GM18868 (cell line): ENCODE measurements around the gene HGS.
"Not testable (repeated sequence)": the region's sequence is repeated elsewhere in the genome, so short reads cannot be mapped to it uniquely, and the experiment has no call there.

Source experiments
- ATAC-seq: cut with Tn5 transposase; IDR thresholded peaks from one replicate; pipeline ENCODE4 v1.9.1; 2021; ENCODE audit warnings: mild to moderate bottlenecking, moderate library complexity; ENCODE audit not compliant: unreplicated experiment

HGS gene

DNA sequence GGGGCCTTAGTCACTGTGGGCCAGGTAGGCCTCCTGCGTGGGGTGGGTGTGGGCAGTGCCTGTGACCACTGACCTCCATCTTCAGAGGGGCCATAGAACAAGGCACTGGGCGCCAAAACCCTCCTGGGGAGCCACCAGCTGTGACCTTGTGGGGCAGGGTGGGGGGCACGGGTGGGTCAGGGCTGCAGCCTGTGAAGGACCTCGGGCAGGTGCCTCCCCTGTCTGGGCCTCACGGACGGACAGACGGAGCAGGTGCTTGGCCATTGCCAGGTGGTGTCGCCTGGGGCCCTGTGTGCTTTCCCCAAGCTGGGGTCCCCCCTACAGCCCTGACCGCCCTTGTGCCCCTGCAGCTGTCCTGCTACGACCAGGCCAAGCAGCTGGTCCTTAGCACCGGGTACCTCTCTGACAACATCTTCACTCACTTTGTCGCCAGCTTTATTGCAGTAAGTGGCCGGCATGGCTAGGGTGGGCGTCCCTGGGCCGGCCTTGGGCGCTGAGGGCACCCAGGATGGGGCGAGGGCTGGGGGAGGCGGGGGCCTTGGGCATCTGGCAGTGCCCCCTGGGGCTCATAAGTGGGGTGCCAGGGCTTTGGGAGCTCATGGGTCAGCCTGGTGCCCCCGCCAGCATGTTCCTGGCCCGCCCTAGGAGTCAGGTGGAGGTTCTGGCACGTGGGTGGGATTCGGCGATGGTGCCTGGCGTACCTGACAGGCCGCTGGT lies 33.4 kb downstream of the HGS start:
- ATAC-seq, result no peak

DNA sequence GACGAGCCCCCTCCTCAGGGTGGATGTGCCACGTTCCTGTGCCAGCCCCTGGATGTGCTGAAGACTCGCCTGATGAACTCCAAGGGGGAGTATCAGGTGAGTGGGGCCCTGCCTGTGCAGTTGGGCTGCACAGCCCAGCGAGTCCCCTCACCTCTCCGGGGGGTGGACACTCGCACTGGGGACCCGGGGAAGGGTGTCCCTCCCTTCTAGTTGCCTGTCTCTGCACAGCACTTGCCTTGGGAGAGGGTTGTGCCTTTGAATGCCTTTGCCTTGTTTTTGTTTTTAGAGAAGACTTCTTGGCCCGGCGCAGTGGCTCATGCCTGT lies 33.9 kb downstream of the HGS start:
- no peak for ATAC-seq

DNA sequence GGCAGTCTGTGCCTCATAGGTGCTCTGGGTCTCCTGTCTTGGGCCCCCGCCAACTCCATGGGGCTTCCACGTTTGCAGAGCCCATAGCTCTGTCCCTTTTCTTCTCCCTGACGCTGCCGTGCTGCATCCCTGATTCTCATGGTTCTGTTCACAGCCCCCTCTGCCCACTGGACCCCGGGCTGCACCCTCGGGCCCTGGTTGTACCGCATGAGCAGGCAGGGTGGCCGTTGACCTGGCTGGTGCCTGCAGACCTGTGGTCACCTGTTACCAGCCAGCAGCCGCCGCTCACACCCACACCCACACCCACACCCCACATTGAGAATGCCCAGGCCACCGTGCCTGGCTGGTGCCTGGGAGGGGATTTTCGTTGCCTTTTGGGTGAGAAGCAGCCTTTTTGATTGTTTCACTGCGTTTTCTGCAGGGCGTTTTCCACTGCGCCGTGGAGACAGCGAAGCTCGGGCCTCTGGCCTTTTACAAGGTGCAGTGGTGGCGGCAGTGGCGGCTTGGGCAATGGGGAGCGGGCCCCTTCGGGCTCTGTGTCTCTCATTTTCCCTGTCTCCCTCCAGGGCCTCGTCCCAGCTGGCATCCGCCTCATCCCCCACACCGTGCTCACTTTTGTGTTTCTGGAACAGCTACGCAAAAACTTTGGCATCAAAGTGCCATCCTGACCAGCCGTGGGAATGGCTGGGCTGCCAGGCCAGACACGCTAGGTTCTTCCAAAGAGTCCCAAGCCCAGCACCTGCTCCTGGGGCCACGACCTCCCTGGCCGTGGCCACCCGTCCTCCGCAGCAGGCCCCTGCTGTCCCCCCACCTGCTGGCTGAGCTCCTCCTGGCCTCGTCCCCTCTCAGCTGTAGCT lies 35.8 kb downstream of the HGS start:
- ATAC-seq, result no peak

DNA sequence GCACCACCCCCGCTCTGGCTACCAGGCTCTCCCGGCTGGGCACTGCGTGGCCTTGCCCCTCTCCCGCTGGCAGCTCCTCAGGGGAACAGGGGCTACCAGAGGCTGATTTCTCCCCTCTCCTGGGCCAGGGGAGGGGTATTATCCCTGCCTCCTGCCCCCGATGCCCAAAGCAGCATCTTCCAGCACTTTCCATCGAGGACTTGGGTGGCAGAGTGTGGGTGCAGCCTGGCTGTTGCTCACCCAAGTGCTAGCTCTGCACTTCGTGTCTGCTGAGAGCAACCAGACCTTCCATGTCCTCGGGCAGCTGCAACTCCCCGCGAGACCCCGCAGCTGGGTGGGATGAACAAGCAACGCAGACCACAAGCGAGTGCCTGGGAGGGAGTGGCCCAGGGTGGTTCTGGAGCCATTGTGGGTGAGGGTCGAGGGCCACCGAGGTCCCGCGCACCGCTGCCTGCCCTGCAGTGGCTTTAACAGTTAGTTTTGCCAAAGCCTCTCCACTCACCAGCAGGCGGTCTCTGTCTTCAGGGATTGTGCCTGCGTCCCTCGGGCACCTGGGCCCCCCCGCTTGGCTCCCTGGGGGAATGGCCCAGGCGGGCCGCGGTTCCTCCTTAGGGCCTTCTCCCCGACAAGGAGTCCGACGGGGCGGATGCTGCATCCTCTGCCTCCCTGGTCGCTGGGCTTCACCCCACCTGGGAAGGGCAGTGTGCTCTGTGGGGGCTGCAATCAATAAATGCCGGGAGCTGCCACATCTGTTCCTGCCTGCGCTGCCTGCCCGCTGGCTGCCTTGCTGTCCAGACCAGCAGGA lies 36.7 kb downstream of the HGS start:
- ATAC-seq, result no peak

DNA sequence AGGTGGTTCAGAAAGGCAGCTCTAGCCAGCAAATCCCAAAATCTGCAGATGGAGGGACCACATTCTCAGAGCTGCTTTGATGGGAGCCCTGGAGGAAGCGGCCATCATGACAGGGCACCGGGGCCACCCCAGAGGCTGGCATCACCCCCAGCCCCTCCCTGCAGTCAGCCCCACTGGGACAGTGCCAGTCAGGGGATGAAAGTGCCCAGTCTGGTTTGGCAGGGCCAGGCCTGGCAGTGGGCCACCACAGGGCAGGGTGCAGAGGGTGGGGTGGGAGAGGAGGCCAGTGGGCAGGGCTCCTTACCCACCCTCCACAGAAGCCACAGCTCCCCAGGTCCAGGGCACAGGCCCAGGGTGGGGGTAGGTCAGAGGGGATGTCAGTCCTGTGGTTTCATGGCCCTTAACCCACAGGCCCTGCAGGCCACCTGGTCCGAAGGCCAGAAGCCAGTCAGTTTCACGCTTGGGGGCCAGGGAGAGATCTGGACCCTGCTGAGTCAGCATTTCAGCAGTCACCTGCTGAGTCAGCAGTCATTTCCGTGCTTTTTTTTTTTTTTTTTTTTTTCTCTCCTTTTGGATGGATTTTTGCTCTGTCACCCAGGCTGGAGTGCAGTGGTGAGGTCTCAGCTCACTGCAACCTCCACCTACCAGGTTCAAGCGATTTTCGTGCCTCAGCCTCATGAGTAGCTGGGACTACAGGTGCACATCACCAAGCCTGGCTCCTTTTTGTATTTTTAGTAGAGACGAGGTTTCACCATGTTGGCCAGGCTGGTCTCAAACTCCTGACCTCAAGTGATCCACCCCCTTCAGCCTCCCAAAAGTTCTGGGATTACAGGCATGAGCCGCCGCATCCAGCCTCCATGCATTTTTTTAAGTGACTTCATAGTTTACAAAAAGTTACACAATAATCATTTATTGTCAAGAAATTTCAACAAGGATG lies 38.6 kb downstream of the HGS start:
- no peak for ATAC-seq

DNA sequence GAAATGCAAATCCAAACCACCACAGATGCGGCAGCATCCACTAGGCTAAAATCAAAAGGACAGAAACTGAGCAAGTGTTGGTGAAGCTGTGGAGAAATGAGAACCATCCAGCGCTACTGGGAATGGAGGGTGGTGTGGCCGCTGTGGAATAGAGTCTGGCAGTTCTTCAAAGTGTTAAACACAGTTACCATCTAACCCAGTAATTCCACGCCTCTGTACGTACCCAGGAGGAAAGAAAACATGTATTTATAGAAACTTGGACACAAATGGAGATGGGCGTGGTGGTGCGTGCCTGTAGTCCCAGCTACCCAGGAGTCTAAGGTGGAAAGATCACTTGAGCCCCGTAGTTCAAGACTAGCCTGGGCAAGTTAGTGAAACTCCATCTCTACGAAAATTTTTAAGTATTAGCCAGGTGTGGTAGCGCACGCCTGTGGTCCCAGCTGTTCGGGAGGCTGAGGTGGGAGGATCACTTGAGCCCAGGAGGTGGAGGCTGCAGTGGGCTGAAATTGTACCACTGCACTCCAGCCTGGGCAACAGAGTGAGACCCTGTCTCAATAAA lies 39.9 kb downstream of the HGS start:
- no peak for ATAC-seq

DNA sequence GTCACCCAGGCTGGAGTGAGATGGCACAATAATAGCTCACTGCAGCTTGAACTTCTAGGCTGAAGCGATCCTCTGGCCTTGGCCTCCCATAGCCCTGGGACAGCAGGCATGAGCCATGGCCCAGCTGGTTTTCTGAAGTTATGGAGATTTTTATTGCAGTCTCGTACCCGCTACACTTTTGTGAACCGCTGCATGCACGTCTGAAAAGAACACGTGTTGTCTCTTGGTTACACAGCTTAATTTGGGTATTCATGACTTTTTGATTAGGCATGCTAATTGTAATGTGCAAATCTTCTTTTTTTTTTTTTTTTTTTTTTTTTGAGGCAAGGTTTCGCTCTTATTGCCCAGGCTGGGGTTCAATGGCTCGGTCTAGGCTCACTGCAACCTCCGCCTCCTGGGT lies 41.6 kb downstream of the HGS start:
- no peak for ATAC-seq

DNA sequence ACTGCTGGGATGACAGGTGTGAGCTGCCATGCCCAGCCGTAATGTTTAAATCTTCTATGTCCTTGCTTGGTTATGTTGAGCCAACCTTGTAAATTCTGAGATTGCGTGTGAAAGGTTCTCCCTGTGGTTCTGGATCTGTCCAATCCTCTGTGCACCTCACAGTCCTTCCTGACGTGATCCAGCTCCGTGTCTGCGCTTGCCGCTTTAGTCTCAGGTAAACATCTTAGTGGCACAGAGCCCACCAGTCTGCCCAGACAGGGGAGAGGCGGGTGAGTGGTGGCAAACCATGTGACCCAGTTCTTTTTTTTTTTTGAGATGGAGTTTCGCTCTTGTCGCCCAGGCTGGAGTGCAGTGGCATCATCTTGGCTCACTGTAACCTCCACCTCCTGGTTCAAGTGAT lies 42.2 kb downstream of the HGS start:
- no peak for ATAC-seq

DNA sequence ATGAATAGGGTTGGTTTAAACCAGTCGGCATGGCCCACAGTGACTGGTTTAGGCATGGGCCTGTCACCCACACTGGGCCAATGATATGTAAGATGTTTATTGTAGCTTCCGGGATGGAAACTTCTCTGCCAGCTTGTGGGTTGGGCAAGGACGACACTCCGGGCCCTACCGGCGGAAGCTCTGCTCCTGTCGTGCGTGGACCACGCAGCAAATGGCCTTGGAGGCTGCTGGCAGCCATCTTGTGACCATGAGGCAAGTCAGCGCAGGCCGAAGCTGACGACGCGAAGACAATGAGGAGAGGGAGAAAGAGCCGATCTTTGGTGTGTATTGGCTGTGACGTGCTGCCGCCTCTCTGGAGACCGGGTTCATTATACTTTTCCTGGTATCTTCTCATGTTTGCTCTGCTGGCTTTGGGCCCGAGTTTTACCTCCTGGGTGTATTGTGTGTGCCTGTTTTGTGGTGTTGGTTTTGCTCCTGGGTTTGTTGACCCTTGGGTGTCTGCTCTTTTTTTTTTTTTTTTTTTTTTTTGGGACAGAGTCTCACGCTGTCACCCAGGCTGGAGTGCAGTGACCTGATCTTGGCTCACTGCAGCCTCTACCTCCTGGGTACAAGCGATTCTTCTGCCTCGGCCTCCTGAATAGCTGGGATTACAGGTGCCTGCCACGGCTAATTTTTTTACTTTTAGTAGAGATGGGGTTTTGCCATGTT lies 43.7 kb downstream of the HGS start:
- ATAC-seq, result no peak

DNA sequence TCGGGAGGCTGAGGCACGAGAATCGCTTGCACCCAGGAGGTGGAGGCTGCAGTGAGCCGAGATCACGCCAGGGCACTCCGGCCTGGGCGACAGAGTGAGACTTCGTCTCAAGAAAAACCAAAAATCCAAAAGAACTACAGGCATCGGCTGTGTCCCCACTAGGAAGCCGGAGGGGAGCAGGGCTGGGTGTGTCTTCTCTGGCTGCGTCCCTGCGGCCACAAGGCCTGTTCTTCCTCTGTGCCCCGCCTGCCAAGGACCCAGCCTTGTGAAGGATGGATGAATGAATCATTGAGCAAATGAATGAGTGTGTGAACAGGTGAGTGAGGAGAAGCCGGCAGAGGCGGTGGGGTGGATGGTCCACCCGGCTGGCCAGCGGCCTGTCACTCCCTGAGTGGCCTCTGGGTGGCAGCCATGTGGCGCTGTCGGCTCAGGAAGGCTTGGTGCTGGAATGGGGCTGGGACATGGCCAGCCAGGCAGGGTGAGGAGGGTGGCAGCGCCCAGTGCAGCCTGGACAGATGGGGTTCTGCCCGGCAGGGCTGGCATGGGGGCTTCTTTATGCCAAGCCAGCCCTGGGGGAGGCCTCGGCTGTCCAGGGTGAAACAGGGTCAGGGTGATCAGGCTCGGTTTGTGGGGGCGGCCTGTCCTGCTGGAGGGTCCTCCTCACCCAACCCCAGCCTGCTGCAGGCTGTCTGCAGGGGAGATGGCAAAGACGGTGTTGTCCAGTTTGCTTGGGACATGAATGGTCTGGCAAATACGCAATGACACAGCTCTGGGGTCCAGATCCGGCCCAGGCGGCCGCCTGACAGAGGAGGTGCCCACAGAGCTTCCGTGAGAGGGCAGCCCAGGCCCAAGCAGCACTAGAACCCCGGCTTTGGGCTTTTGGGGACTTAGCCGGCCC lies 49.9 kb downstream of the HGS start:
- ATAC-seq, result no peak

DNA sequence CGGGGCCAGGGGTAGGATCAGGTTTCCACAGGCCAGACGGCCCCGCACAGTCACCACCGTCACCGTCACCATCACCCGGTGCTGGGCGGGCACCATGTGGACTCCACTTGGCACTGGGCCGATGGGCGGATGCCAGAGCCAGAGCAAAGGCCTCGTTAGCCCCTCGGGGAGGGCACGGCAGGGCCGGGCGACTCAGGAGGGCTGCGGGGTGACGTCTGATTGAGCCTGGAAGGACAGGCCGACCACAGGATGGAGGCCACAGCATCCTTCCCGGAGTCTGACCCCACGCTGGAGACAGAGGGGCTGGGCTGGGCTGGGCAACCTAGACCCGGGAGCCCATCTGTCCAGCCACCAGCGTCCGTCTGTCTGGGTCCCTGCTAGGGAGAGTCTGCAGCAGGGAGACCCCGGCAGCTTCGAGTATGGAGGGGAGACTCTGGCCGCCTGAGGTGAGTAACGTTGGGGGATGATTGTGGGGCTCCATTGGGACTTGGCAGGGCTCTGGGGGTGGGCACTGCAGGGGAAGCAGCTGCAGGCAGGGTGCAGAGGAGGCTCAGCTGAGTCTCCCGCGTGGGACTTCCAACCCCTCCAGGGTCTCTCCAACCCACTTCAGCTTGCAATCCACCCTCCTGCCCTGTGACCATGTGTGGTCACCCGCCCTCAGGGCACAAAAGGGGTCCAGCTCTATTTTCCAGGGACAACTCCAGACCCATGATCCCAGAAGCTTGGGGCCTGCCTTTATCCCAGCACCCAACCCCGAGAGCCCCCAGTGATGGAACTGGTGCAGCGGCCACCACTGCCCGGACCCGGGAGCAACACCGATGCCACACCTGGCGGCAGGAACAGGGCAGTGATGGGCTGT lies 50.8 kb downstream of the HGS start:
- no peak for ATAC-seq

DNA sequence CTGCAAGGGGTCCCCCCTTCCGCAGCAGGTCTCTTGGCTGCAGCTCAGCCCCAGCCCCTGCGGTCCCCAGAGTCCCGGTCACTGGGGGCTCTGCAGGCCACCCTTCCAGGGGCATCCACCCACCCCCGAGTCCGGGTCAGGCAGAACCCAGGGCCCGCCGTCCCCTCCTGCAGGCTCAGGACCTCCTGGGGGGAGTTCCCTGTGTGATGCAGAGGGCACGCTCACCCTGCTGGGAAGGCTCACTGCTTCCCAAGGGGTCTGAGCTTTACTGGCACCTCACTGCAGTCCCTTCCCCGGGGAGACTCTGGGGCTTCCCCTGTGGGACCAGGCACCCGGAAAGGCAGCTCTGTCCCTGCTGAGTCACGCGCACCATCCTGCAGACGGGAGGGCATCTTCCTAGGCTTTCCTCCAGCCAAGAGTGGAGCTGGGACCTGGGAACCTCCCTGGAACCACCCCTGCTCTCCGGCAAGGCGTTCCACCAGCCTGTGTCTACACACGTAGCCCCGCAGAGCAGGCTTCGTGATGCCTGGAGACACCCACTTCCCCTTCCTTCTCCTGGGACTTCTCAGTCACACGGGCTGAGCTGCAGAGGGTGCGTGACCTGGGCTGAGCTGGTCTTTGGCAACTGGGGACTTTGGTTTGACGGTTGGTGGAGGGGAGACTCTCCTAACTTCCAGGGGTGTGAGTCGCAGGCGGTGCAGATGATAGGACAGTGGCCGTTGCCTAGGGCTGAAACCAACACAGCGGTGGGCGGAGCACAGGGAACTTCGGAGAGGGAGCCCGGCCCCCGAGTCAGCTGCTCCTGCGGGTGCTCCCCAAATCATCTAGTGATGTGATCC lies 51.7 kb downstream of the HGS start:
- no peak for ATAC-seq

DNA sequence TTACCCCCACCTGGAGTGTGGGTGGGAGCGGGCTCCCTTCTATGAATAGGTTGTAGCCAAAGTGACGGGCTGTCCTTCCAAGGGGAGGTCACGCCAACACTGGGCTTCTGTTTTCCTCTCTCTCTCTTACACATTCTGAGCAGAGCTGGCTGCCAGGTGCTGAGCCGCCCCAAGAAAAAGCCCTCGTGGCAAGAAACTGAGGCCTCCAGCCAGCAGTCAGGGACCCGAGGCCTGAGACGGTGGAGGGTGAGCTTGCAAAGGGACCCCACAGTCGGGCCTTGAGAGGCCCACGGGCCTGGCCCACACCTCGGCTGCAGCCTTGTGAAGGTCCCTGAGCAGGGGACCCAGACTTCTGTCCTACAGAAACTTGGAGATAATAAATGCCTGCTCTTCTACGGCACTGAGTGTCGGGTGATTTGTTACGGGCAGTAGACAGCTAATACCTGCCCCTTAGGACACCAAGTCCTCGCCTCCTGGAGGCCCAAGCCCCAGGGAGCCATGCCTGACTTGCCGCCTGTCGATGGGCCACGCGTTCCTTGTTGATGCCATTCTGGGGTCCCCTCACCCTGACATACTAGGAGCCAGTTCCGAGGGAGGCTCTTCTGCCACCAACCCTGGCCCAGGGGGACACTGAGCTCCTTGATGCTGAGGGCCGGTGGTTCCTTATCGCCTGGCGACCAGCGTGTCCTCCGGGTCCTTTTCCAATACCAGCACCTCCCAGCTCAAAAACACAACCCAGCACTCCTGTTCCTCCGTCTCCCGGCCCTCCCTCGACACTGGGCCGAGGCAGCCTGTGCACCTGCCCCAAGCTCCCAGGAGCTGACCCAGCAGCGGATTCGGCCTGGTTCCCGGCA lies 54.4 kb downstream of the HGS start:
- ATAC-seq, result no peak

DNA sequence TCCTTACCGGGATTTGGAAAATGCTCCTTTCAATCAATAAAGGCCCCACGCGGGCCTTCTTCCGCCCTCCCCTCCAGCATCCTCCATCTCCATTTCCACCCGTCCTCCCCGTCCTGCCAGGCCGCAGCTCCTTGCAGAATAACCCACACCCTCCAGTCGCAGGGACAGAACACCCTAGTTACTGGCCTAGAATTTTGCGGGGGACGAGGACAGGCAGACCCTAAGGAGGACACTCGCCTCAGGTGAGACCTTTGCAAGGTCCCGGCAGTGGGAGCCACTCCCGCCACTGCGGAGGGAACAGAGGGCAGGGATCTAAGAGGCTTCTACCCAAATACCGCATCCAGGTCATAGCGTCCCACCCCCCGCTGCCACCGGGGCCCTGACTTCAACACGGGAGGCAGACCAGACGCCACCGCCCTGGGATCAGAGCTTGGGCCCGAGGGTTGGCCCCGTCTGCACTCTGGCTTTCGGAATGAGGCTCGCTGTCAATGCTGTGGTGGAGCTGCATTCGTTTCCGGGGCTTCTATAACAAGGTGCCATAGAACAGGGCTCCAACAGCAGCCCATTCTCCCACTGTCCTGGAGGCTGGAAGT lies 55.1 kb downstream of the HGS start:
- ATAC-seq, result no peak

DNA sequence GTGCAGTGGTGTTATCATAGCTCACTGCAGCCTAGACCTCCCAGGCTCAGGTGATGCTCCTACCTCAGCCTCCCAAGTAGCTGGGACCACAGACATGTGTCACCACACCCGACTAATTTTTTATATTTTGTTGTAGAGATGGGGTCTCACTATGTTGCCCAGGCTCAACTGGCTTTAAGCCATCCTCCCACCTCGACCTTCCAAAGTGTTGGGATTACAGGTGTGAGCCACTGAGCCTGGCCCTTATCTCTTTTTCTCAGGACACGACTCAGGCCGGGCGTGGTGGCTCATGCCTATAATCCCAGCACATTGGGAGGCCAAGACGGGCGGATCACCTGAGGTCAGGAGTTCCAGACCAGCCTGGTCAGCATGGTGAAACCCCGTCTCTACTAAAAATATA lies 55.8 kb downstream of the HGS start:
- ATAC-seq, result not testable (repeated sequence)
